ENCODE measurements around the gene CYP2U1.
"Not testable (repeated sequence)": the region's sequence is repeated elsewhere in the genome, so short reads cannot be mapped to it uniquely, and the experiment has no call there.

CYP2U1 gene

DNA sequence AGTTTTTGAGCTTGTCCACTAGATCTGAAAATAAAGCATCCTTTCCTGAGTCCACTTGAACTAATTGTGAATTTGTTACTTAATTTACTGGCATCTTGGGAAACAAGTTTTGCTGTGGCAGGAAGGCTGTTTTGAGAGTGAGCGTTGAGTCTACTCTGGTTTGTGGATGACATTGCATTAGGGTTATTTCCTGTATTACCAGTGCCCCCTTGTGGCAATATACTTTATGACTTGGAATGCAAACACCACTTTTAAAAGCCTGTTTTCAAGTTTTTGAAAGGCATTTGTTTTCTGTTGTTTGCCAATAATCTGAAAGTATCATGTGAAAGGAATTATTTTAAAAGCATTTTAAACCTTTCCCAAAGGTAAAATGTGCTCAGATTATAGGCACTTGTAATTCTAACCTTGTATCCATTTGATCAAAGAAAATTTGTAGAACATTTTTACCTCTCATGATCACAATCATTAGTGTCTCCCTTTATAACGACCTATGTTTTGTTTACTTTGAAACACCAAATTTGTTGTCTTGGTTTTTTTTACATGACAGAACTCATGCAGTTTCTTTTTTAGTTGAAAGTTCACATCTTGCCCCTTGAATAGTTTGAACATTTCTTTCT, 18.0 kb upstream of the CYP2U1 start:
- TF ChIP-seq, protein P1, sequence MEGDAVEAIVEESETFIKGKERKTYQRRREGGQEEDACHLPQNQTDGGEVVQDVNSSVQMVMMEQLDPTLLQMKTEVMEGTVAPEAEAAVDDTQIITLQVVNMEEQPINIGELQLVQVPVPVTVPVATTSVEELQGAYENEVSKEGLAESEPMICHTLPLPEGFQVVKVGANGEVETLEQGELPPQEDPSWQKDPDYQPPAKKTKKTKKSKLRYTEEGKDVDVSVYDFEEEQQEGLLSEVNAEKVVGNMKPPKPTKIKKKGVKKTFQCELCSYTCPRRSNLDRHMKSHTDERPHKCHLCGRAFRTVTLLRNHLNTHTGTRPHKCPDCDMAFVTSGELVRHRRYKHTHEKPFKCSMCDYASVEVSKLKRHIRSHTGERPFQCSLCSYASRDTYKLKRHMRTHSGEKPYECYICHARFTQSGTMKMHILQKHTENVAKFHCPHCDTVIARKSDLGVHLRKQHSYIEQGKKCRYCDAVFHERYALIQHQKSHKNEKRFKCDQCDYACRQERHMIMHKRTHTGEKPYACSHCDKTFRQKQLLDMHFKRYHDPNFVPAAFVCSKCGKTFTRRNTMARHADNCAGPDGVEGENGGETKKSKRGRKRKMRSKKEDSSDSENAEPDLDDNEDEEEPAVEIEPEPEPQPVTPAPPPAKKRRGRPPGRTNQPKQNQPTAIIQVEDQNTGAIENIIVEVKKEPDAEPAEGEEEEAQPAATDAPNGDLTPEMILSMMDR (IDR thresholded peaks at IDR 0.05; ENCODE audit: insufficient read depth, low read length, missing control alignments), result peak; percentile 62
- ChIA-PET POLR2A (interaction anchor here (0.6 kb wide), 1 partner anchor 79 kb away, joined by 3 read pairs; no protein-coding TSS in a partner anchor), CTCF (interaction anchor here (0.7 to 5.1 kb wide), 31 partner anchors 8 to 660 kb away, joined by 3 to 139 read pairs (median 4); partner anchors contain the start of gene SGMS2)
- no peak for DNase-seq (ENCODE audit: low read depth, low spot score)
- no peak overlapping the region for H3K4me3 ChIP-seq (ENCODE audit: low read depth, low read length)

DNA sequence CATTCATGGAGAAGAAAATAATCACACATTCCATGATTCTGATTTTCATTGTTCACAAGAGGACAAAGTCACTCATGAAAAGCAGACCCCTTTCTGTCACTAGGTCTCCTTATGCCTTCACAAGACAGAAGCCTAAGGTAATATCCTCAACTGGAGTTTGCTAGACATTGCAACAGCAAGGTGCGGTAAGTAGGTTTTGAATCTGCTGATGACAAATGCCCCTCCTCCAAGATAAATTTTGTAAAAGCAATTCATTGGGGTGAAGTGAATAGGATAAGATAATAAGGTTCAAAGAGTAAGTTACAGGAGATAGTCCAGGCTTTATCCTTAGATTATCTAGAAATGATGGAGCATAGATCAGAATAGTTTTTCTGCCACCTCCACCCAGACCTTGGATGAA, 16.1 kb upstream of the CYP2U1 start:
- CTCF ChIA-PET, result interaction anchor here (0.9 to 4.0 kb wide), 2 partner anchors 45 to 157 kb away, joined by 3 to 50 read pairs; no protein-coding TSS in a partner anchor
- TF ChIP-seq, protein P1 (IDR thresholded peaks at IDR 0.05; ENCODE audit: insufficient read depth, low read length, missing control alignments), result no peak
- no peak for DNase-seq (ENCODE audit: low read depth, low spot score)
- H3K4me3 ChIP-seq (ENCODE audit: low read depth, low read length), result no peak overlapping the region
- POLR2A ChIA-PET, result no interaction called here

DNA sequence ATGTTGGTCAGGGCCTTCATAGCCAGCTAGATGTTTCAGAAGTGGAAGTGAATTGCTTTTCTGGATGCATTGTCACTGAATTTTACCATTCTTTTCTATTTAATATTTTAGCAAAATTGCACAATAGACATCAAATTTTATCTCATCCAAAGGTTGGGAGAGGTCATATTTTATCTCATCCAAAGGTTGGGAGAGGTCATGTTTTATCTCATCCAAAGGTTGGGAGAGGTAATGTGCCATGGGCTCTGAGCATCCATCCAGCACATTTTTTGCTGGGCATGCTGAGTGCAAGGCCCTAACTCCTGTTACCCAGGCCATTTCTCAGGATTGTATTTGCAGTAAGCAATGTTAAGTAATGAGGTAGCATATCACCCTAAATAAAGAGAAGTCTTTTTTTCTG, 14.7 kb upstream of the CYP2U1 start:
- ChIA-PET CTCF (interaction anchor here (1.1 to 4.0 kb wide), 2 partner anchors 11 to 158 kb away, joined by 3 to 50 read pairs; no protein-coding TSS in a partner anchor), POLR2A (no interaction called here)
- TF ChIP-seq, protein P1 (IDR thresholded peaks at IDR 0.05; ENCODE audit: insufficient read depth, low read length, missing control alignments), result no peak
- no peak for DNase-seq (ENCODE audit: low read depth, low spot score)
- no peak overlapping the region for H3K4me3 ChIP-seq (ENCODE audit: low read depth, low read length)

DNA sequence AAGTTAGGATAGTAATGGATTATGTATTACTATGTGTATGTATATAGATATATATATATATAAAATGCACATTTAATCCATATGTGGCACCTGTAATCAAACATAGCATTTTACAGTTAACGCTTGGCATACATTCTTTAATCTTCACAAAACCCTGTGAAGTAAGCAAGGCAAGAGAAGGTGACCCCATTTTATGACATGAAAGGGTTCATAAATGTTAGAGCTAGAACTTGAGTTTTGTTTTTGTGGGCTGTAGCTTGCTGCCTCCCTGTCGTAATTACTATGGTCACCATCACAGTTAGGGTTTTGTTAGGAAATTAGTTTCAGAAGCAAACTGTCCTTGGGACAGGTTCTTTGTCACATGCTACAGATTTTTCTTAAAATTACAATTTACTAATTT, 13.8 kb upstream of the CYP2U1 start:
- TF ChIP-seq, protein P1 (IDR thresholded peaks at IDR 0.05; ENCODE audit: insufficient read depth, low read length, missing control alignments), result no peak
- ChIA-PET CTCF (interaction anchor here (4.0 kb wide), 1 partner anchor 159 kb away, joined by 50 read pairs; no protein-coding TSS in a partner anchor), POLR2A (no interaction called here)
- no peak overlapping the region for H3K4me3 ChIP-seq (ENCODE audit: low read depth, low read length)
- DNase-seq (ENCODE audit: low read depth, low spot score), result no peak

DNA sequence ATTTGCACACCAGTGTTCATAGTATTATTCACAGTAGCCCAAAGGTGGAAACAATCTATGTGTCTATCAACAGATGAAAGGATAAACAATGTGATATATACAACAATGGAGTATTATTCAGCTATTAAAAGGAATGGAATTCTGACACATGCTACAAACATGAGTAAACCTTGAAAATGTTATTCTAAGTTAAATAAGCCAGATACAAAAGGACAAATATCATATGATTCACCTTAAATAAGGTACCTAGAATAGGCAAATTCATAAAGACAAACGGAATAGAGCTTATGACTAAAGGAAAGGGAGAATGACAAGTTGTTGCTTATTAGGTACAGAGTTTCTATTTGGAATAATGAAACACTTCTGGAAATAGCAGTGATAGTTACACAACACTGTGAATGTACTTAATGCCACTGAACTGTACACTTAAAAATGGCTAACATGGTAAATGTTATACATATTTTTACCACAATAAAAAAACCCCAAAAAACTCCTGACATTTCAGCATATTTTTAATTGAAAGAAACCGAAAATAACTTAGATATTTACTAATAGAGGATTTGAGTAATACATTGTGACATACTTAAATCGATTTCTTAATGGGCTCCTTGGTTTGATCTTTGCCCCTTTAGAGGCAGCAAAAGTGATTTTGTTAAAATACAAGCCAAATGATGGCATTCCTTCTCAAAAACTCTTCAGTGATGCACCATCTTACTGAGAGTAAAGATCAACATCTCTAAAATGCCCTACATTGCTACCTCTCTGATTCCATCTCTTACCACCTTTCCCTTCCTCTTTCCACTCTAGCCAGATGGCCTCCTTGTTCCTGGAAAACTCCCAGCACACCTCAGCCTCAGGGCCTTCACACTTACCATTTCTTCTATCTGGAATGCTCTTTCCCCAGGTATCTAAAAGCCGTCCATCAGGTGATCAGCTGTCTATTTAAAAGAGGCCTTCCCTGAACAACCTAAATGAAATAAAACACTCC, 8.6 kb upstream of the CYP2U1 start:
- ChIA-PET POLR2A (no interaction called here), CTCF (interaction anchor here (1.2 kb wide), 2 partner anchors 160 to 164 kb away, joined by 5 to 7 read pairs; no protein-coding TSS in a partner anchor)
- H3K4me3 ChIP-seq (ENCODE audit: low read depth, low read length), result no peak overlapping the region
- TF ChIP-seq, protein P1 (IDR thresholded peaks at IDR 0.05; ENCODE audit: insufficient read depth, low read length, missing control alignments), result no peak
- no peak for DNase-seq (ENCODE audit: low read depth, low spot score)

DNA sequence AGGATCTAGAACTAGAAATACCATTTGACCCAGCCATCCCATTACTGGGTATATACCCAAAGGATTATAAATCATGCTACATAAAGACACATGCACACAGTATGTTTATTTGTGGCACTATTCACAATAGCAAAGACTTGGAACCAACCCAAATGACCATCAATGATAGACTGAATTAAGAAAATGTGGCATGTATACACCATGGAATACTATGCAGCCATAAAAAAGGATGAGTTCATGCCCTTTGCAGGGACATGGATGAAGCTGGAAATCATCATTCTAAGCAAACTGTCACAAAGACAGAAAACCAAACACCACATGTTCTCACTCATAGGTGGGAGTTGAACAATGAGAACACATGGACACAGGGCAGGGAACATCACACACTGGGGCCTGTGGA, 5.6 kb upstream of the CYP2U1 start:
- CTCF ChIA-PET, POLR2A ChIA-PET: not testable (repeated sequence)

DNA sequence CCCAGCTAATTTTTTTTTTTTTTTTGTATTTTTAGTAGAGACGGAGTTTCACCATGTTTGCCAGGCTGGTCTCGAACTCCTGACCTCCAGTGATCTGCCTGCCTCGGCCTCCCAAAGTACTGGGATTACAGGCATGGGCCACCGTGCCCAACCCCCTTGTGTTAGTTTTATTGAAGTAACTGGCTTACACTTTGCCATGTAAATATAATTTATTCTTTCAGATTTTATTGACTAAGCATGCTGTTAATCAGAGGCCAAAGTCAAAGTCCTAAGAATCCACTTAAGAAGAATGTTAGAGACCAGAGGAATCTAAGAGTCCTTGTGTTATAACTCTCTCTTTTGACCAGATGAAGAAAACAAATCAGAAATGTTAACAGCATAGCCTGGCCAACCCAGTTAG, 4.5 kb upstream of the CYP2U1 start:
- CTCF ChIA-PET; DNase-seq (ENCODE audit: low read depth, low spot score); H3K4me3 ChIP-seq (ENCODE audit: low read depth, low read length); POLR2A ChIA-PET: not testable (repeated sequence)

More for the DNA sequence above, 5.6 kb upstream of the CYP2U1 start:
- not testable (repeated sequence) for H3K4me3 ChIP-seq (ENCODE audit: low read depth, low read length); DNase-seq (ENCODE audit: low read depth, low spot score)

Measured in AG04449 (cell line).